ENCODE measurements around the gene OBSL1.

Gene OBSL1

DNA sequence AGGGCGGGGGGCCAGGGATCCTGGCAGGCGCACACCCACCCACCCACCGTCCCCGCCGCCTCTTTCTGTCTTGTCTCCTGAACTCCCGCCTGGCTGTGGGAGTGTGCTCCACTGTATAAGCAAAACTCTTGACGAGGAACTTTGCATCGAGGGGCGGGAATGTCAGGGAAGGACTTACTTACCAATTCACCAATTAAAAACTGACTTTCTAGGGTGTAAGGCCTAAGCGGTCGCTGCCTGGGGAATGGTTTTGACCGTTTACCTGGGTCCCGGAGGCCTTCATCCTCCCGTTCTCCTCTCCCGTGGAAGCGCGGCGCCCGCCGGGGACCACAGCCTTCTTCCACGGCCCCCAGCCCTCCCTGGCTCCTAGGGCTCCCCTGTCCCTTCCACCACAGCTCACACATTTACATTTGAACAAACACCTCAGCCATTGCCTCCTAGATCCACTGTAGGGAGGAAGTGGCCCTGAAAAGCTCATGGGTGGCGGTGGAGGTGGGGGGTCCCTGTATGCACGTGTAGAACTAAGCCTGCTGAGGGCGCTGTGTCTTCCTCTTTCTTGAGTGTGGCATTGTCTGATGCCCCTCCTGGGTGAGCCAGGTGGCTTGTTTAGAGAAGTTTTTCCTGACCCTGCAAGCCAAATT lies 48.2 kb downstream of the OBSL1 start:
- TF ChIP-seq, protein P1, sequence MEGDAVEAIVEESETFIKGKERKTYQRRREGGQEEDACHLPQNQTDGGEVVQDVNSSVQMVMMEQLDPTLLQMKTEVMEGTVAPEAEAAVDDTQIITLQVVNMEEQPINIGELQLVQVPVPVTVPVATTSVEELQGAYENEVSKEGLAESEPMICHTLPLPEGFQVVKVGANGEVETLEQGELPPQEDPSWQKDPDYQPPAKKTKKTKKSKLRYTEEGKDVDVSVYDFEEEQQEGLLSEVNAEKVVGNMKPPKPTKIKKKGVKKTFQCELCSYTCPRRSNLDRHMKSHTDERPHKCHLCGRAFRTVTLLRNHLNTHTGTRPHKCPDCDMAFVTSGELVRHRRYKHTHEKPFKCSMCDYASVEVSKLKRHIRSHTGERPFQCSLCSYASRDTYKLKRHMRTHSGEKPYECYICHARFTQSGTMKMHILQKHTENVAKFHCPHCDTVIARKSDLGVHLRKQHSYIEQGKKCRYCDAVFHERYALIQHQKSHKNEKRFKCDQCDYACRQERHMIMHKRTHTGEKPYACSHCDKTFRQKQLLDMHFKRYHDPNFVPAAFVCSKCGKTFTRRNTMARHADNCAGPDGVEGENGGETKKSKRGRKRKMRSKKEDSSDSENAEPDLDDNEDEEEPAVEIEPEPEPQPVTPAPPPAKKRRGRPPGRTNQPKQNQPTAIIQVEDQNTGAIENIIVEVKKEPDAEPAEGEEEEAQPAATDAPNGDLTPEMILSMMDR (IDR thresholded peaks at IDR 0.05; ENCODE audit: borderline replicate concordance, insufficient read depth, low read depth, low read length): no peak
- H3K4me3 ChIP-seq (ENCODE audit: low read depth, low read length): no peak overlapping the region

DNA sequence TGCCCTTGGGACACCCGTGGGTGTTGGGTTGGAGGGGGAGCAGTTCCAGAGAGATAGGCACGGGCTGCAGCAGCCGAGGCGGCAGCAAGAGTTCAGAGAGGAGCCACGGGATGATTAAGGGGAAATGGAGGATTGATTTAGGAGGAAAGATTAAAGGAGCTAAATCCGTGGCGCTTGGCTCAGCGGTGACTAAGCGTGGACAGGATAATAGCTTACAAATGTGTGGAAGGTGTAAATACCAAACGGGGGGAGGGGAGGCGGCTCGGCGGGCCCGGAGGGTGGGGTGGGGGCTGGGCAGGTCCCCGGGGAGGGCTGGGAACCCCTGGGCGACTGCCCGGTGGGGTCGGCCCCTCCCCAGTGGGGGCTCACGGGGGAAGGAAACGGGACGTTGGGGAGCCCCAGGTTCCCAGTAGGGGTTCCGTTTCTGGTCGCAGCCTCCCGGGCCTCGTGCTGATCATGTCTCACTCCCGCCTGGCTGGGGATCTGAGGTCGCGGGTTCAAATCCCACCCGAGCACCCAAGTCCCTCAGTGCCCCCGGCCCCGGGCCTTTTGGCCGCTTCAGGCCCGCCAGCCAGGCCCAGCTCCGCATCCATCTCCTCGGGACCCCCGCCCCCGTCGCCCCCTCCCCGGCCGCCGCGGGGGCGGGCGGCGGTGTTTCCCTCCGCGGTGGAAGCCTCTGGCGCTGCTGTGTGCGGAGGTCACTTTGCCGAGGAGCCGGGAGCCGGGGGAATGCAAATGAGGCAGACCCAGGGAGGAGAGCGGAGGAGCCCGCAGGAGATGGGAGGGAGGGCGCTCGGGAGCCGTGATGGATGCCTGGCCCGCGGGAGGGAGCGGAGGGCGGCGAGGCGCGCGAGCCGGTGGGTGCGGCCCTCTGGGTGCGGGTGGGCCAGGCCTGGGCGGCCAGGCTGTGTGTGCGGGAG lies 49.0 kb downstream of the OBSL1 start:
- TF ChIP-seq, protein P1 (IDR thresholded peaks at IDR 0.05; ENCODE audit: borderline replicate concordance, insufficient read depth, low read depth, low read length): no peak
- no peak overlapping the region for H3K4me3 ChIP-seq (ENCODE audit: low read depth, low read length)

GRCh38 chr2:219521066-219521880 lies 50.1 kb downstream of the OBSL1 start:
- TF ChIP-seq, protein P1 (IDR thresholded peaks at IDR 0.05; ENCODE audit: borderline replicate concordance, insufficient read depth, low read depth, low read length): peak; percentile 47
- H3K4me3 ChIP-seq (ENCODE audit: low read depth, low read length): no peak overlapping the region

GRCh38 chr2:219520079-219520478 lies 51.3 kb downstream of the OBSL1 start:
- TF ChIP-seq, protein P1 (IDR thresholded peaks at IDR 0.05; ENCODE audit: borderline replicate concordance, insufficient read depth, low read depth, low read length): no peak
- H3K4me3 ChIP-seq (ENCODE audit: low read depth, low read length): no peak overlapping the region

GRCh38 chr2:219519526-219519916 lies 51.8 kb downstream of the OBSL1 start:
- no peak overlapping the region for H3K4me3 ChIP-seq (ENCODE audit: low read depth, low read length)
- TF ChIP-seq, protein P1 (IDR thresholded peaks at IDR 0.05; ENCODE audit: borderline replicate concordance, insufficient read depth, low read depth, low read length): no peak

DNA sequence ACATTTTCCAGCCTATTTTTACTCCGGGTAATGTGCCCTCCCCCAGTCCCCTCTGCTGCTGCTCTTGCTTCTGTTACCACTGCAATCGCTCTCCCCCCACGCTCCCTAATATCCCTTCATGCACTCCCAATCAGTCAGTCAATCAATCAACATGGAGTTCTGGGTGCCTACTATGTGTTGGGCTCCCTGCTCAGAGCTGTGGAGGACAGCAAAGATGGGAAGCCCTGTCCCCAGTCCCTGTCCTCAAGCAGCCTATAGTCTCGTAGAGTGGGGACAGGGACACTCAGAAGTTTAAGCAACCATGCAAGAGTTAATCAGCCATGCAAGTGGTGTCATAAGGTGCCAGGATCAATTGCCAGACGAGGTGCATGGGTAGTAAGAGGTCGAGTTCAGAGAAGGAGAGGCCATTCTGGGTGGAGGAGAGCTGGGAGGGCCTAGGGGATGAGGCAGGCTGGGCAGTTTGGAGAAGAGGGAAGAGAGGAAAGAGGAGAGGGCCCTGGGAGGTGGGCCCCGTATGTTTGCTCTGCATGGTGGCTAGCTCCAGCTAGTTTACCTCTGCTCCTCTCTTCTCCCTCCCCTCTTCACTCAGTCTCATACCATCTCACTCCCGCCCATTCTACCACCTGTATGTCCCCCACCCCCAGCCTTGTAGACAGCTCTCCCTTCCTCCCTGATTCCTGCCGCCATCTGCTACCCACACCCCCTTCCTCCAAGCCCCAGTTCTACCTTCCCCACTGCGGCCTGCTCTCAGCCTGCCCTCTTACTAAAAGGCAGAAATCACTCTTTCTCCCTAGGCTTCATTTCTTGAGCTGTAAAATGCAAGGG lies 53.2 kb downstream of the OBSL1 start:
- TF ChIP-seq, protein P1 (IDR thresholded peaks at IDR 0.05; ENCODE audit: borderline replicate concordance, insufficient read depth, low read depth, low read length): no peak
- no peak overlapping the region for H3K4me3 ChIP-seq (ENCODE audit: low read depth, low read length)
